ENCODE measurements around the gene HLX. TPM values are rescaled to one million over a fixed set of nuclear protein-coding genes. Genes with fewer than 3 reads are reported as not detected.

HLX gene
- total RNA-seq, 1 experiment from 2014 or later: 0.39 TPM

- no TSS peak for BruUV-seq (replicated peaks)
- DNase-seq (ENCODE audit: low read depth, low spot score) (no peak), ATAC-seq (no peak)
- POLR2A ChIA-PET: no interaction called here
- no peaks in the 10 kb centered on the region for H3K36me3 ChIP-seq (ENCODE audit: control insufficient read depth, insufficient read depth, low read length)
- intact Hi-C loops (cut with micrococcal nuclease; ENCODE audit: unreplicated experiment) (no loop called here), in situ Hi-C loops (cut with HindIII; ENCODE audit: low pct_unique_long_range_greater_than_20kb, low sequenced_read_pairs) (no loop called here)
- no peak overlapping the region for H3K4me3 ChIP-seq (ENCODE audit: low read depth in 2 of 2, low read length in 2 of 2)
- H3K27ac ChIP-seq (ENCODE audit: low read length): no peak overlapping the region
- no peaks in the 10 kb centered on the region for H3K4me1 ChIP-seq (ENCODE audit: control insufficient read depth, insufficient read depth, low read length)
- H3K9me3 ChIP-seq (ENCODE audit: control insufficient read depth, insufficient read depth, low read depth, low read length): no peaks in the 10 kb centered on the region
- CTCF ChIA-PET: no interaction called here
- no peaks in the 10 kb centered on the region for H3K27me3 ChIP-seq (ENCODE audit: control insufficient read depth, insufficient read depth, low read length)
- TF ChIP-seq POLR2AphosphoS5 (IDR thresholded peaks at IDR 0.05; ENCODE audit: low read depth, low read length): no peak
- no peak for TF ChIP-seq CTCF (IDR thresholded peaks at IDR 0.05)
- TF ChIP-seq TCF7L2 (IDR thresholded peaks at IDR 0.05; ENCODE audit: low read depth, low read length): no peak
- no peak for TF ChIP-seq REST (IDR thresholded peaks at IDR 0.05; ENCODE audit: insufficient read depth in 1 of 2, low read depth in 2 of 2, low read length in 1 of 2)
Observed at GRCh38 chr1:220924331-220924970, 45.2 kb downstream of the HLX start.

GRCh38 chr1:220925707-220926106 is 46.5 kb downstream of the HLX start:
- intact Hi-C loops (cut with micrococcal nuclease; ENCODE audit: unreplicated experiment): no loop called here
- Histone ChIP-seq H3K36me3 (ENCODE audit: control insufficient read depth, insufficient read depth, low read length) (no peaks in the 10 kb centered on the region), H3K27me3 (ENCODE audit: control insufficient read depth, insufficient read depth, low read length) (no peaks in the 10 kb centered on the region), H3K4me1 (ENCODE audit: control insufficient read depth, insufficient read depth, low read length) (no peaks in the 10 kb centered on the region), H3K9me3 (ENCODE audit: control insufficient read depth, insufficient read depth, low read depth, low read length) (no peaks in the 10 kb centered on the region), H3K27ac (ENCODE audit: low read length) (no peak overlapping the region), H3K4me3 (ENCODE audit: low read depth in 2 of 2, low read length in 2 of 2) (no peak overlapping the region)
- POLR2A ChIA-PET: no interaction called here
- CTCF ChIA-PET: no interaction called here
- ATAC-seq: no peak
- BruUV-seq (replicated peaks): no TSS peak
- in situ Hi-C loops (cut with HindIII; ENCODE audit: low pct_unique_long_range_greater_than_20kb, low sequenced_read_pairs): no loop called here
- DNase-seq (ENCODE audit: low read depth, low spot score): no peak
- TF ChIP-seq SIN3A (IDR thresholded peaks at IDR 0.05; ENCODE audit: borderline replicate concordance, insufficient read depth, low read depth, low read length) (no peak), POLR2AphosphoS5 (IDR thresholded peaks at IDR 0.05; ENCODE audit: low read depth, low read length) (no peak), TCF7L2 (IDR thresholded peaks at IDR 0.05; ENCODE audit: low read depth, low read length) (no peak), REST (IDR thresholded peaks at IDR 0.05; ENCODE audit: insufficient read depth in 1 of 2, low read depth in 2 of 2, low read length in 1 of 2) (no peak), CTCF (IDR thresholded peaks at IDR 0.05) (no peak)
